Mesendoderm (in vitro differentiated cells): Measurements from ENCODE around the gene CR1.
"Not testable (repeated sequence)": the region's sequence is repeated elsewhere in the genome, so short reads cannot be mapped to it uniquely, and the experiment has no call there.

Experiments
- DNase-seq: peaks from one replicate; pipeline ENCODE4 v3.0.0; 2013
- H2AK5ac ChIP-seq: 2 replicates; pipeline ENCODE4 v1.6.1; 2013; ENCODE audit warnings: low read length, inconsistent platforms
- H2BK120ac ChIP-seq: 2 replicates; pipeline ENCODE4 v1.6.1; 2013; ENCODE audit warnings: low read depth, mild to moderate bottlenecking, low read length, moderate library complexity, mixed read lengths
- H2BK15ac ChIP-seq: replicated peaks from 2 replicates; pipeline ENCODE4 v1.6.1; 2013; ENCODE audit warnings: low read depth, mild to moderate bottlenecking, moderate library complexity
- H2BK5ac ChIP-seq: 2 replicates; pipeline ENCODE4 v1.6.1; 2013; ENCODE audit warnings: low read length, inconsistent platforms
- H3K18ac ChIP-seq: 2 replicates; pipeline ENCODE4 v1.6.1; 2013; ENCODE audit warnings: mild to moderate bottlenecking, low read length, mixed read lengths
- H3K23ac ChIP-seq: one replicate; pipeline ENCODE4 v1.6.1; 2013; ENCODE audit warnings: low read length
- H3K27ac ChIP-seq: 2 replicates; pipeline ENCODE4 v1.5.1; 2013; ENCODE audit warnings: low read depth, mild to moderate bottlenecking, inconsistent platforms, low read length, moderate library complexity
- H3K27me3 ChIP-seq: 2 replicates; pipeline ENCODE4 v1.6.1; 2013; ENCODE audit warnings: low read length, control low read depth, mild to moderate bottlenecking, inconsistent platforms; ENCODE audit not compliant: insufficient read depth, poor library complexity
- H3K36me3 ChIP-seq: 2 replicates; pipeline ENCODE4 v1.6.1; 2013; ENCODE audit warnings: low read length, inconsistent platforms; ENCODE audit not compliant: control insufficient read depth, insufficient read depth
- H3K4ac ChIP-seq: one replicate; pipeline ENCODE4 v1.6.1; 2013; ENCODE audit warnings: low read depth, mild to moderate bottlenecking, low read length, moderate library complexity
- H3K4me1 ChIP-seq: 2 replicates; pipeline ENCODE4 v1.6.1; 2013; ENCODE audit warnings: low read depth, low read length, inconsistent platforms; ENCODE audit not compliant: control insufficient read depth
- H3K4me2 ChIP-seq: 2 replicates; pipeline ENCODE4 v1.6.1; 2013; ENCODE audit warnings: low read length
- H3K4me3 ChIP-seq: 2 replicates; pipeline ENCODE4 v1.5.1; 2013; ENCODE audit warnings: mild to moderate bottlenecking, low read length
- H3K56ac ChIP-seq: one replicate; pipeline ENCODE4 v1.6.1; 2013; ENCODE audit warnings: low read length
- H3K79me1 ChIP-seq: 2 replicates; pipeline ENCODE4 v1.6.1; 2013; ENCODE audit warnings: low read length, inconsistent platforms
- H3K79me2 ChIP-seq: 2 replicates; pipeline ENCODE4 v1.6.1; 2013; ENCODE audit warnings: mild to moderate bottlenecking, low read length; ENCODE audit not compliant: control insufficient read depth, insufficient read depth
- H3K9ac ChIP-seq: 2 replicates; pipeline ENCODE4 v1.6.1; 2013; ENCODE audit warnings: low read length, inconsistent platforms
- H4K5ac ChIP-seq: one replicate; pipeline ENCODE4 v1.6.1; 2013; ENCODE audit warnings: low read length
- H4K8ac ChIP-seq: one replicate; pipeline ENCODE4 v1.6.1; 2013; ENCODE audit warnings: low read depth, mild to moderate bottlenecking, control low read depth, low read length, moderate library complexity
- WGBS: extraction: QIAGEN DNeasy Blood & Tissue Kit; methylation state at CpG from one replicate; pipeline ENCODE4 v1.1.7; 2013; ENCODE audit warnings: low lambda C conversion rate, missing lambda C conversion rate; ENCODE audit not compliant: insufficient coverage; ENCODE audit errors: extremely low coverage; 5-methylcytosine and 5-hydroxymethylcytosine counted together

CR1 gene

GRCh38 chr1:207651583-207651982, 155.6 kb downstream of the CR1 start:
- no peak overlapping the region for H2AK5ac ChIP-seq
- peaks cover 3% of the 10 kb centered on the region for H3K4me1 ChIP-seq
- H4K8ac ChIP-seq, result no peak overlapping the region
- H3K79me2 ChIP-seq, result no peaks in the 10 kb centered on the region
- H3K23ac ChIP-seq, result no peak overlapping the region
- no peak overlapping the region for H3K56ac ChIP-seq
- H3K4me2 ChIP-seq, result no peak overlapping the region
- H3K4ac ChIP-seq, result no peak overlapping the region
- no CpG with 5 or more reads among the region's 1 CpG for WGBS
- H3K18ac ChIP-seq, result no peak overlapping the region
- H2BK5ac ChIP-seq, result no peak overlapping the region
- no peak overlapping the region for H2BK120ac ChIP-seq
- H4K5ac ChIP-seq, result no peak overlapping the region
- H3K27ac ChIP-seq, result no peak overlapping the region
- H3K4me3 ChIP-seq, result no peak overlapping the region
- H3K36me3 ChIP-seq, result no peaks in the 10 kb centered on the region
- no peaks in the 10 kb centered on the region for H3K79me1 ChIP-seq
- no peak for DNase-seq
- H3K9ac ChIP-seq, result no peak overlapping the region
- H2BK15ac ChIP-seq, result no peak overlapping the region
- no peaks in the 10 kb centered on the region for H3K27me3 ChIP-seq

GRCh38 chr1:207654320-207654719, 158.4 kb downstream of the CR1 start:
- H3K18ac ChIP-seq, result no peak overlapping the region
- no peak overlapping the region for H2BK120ac ChIP-seq
- no peaks in the 10 kb centered on the region for H3K79me2 ChIP-seq
- H4K8ac ChIP-seq, result no peak overlapping the region
- no peak overlapping the region for H2BK15ac ChIP-seq
- H3K56ac ChIP-seq, result no peak overlapping the region
- H3K4me1 ChIP-seq, result peaks cover 3% of the 10 kb centered on the region
- no peak overlapping the region for H3K4me3 ChIP-seq
- no peak overlapping the region for H3K23ac ChIP-seq
- no peaks in the 10 kb centered on the region for H3K36me3 ChIP-seq
- no peak overlapping the region for H3K27ac ChIP-seq
- H3K4me2 ChIP-seq, result no peak overlapping the region
- no CpG with 5 or more reads among the region's 2 CpGs for WGBS
- H3K27me3 ChIP-seq, result no peaks in the 10 kb centered on the region
- no peak overlapping the region for H2AK5ac ChIP-seq
- H2BK5ac ChIP-seq, result no peak overlapping the region
- H4K5ac ChIP-seq, result no peak overlapping the region
- no peaks in the 10 kb centered on the region for H3K79me1 ChIP-seq
- DNase-seq, result no peak
- H3K9ac ChIP-seq, result no peak overlapping the region
- no peak overlapping the region for H3K4ac ChIP-seq

- no peak overlapping the region for H3K56ac ChIP-seq
- H2BK15ac ChIP-seq, result no peak overlapping the region
- H3K4me1 ChIP-seq, result no peaks in the 10 kb centered on the region
- H3K79me2 ChIP-seq, result no peaks in the 10 kb centered on the region
- H2BK120ac ChIP-seq, result no peak overlapping the region
- no peak overlapping the region for H4K8ac ChIP-seq
- H3K23ac ChIP-seq, result no peak overlapping the region
- H3K4me2 ChIP-seq, result no peak overlapping the region
- H4K5ac ChIP-seq, result no peak overlapping the region
- no peaks in the 10 kb centered on the region for H3K36me3 ChIP-seq
- DNase-seq, result no peak
- H3K9ac ChIP-seq, result no peak overlapping the region
- no peak overlapping the region for H3K4ac ChIP-seq
- no peak overlapping the region for H2AK5ac ChIP-seq
- no peak overlapping the region for H2BK5ac ChIP-seq
- WGBS, result no CpG with 5 or more reads among the region's 7 CpGs
- no peak overlapping the region for H3K4me3 ChIP-seq
- H3K27me3 ChIP-seq, result no peaks in the 10 kb centered on the region
- no peak overlapping the region for H3K27ac ChIP-seq
- H3K18ac ChIP-seq, result no peak overlapping the region
- no peaks in the 10 kb centered on the region for H3K79me1 ChIP-seq
Measured at GRCh38 chr1:207658408-207658807, 162.5 kb downstream of the CR1 start.

- Histone ChIP-seq H3K27ac (no peak overlapping the region), H3K4me2 (no peak overlapping the region), H3K79me2 (no peaks in the 10 kb centered on the region), H2BK5ac (no peak overlapping the region), H3K18ac (no peak overlapping the region), H3K4me3 (no peak overlapping the region), H2AK5ac (no peak overlapping the region), H3K23ac (no peak overlapping the region), H3K56ac (no peak overlapping the region), H3K27me3 (no peaks in the 10 kb centered on the region), H2BK120ac (no peak overlapping the region), H2BK15ac (no peak overlapping the region), H4K5ac (no peak overlapping the region), H3K4ac (no peak overlapping the region), H3K79me1 (no peaks in the 10 kb centered on the region), H3K9ac (no peak overlapping the region), H3K36me3 (no peaks in the 10 kb centered on the region), H3K4me1 (no peaks in the 10 kb centered on the region), H4K8ac (no peak overlapping the region)
- no peak for DNase-seq
- WGBS, result no CpG with 5 or more reads among the region's 9 CpGs
Measured at GRCh38 chr1:207658904-207659485, 163.0 kb downstream of the CR1 start.

- Histone ChIP-seq H3K4ac (no peak overlapping the region), H3K4me1 (no peaks in the 10 kb centered on the region), H2AK5ac (no peak overlapping the region), H2BK5ac (no peak overlapping the region), H3K27ac (no peak overlapping the region), H3K36me3 (no peaks in the 10 kb centered on the region), H2BK120ac (no peak overlapping the region), H3K79me2 (no peaks in the 10 kb centered on the region), H3K9ac (no peak overlapping the region), H3K56ac (no peak overlapping the region), H4K8ac (no peak overlapping the region), H4K5ac (no peak overlapping the region), H3K4me2 (no peak overlapping the region), H3K79me1 (no peaks in the 10 kb centered on the region), H3K23ac (no peak overlapping the region), H3K4me3 (no peak overlapping the region), H2BK15ac (no peak overlapping the region), H3K27me3 (no peaks in the 10 kb centered on the region), H3K18ac (no peak overlapping the region)
- no peak for DNase-seq
- no CpG with 5 or more reads among the region's 10 CpGs for WGBS
Measured at GRCh38 chr1:207659545-207660153, 163.7 kb downstream of the CR1 start.

GRCh38 chr1:207661420-207661819, 165.5 kb downstream of the CR1 start:
- H3K4me2 ChIP-seq, H2BK120ac ChIP-seq, H3K79me1 ChIP-seq, H3K36me3 ChIP-seq, H3K23ac ChIP-seq, H4K5ac ChIP-seq, H3K18ac ChIP-seq, H3K27ac ChIP-seq, H3K27me3 ChIP-seq, DNase-seq, H3K4me3 ChIP-seq, H4K8ac ChIP-seq, H3K56ac ChIP-seq, H2BK15ac ChIP-seq, H3K9ac ChIP-seq, H2AK5ac ChIP-seq, H3K4me1 ChIP-seq, H2BK5ac ChIP-seq, H3K79me2 ChIP-seq, H3K4ac ChIP-seq: not testable (repeated sequence)
- no CpG with 5 or more reads among the region's 2 CpGs for WGBS
